Loucy (cell line): ENCODE measurements around the gene RILP.
"Not testable (repeated sequence)": the region's sequence is repeated elsewhere in the genome, so short reads cannot be mapped to it uniquely, and the experiment has no call there.

Experiments used
- H2AFZ ChIP-seq: fragments of 200-600 bp; sonication (generic); 2 replicates; pipeline ENCODE4 v1.6.0; 2016; ENCODE audit warnings: antibody characterized with exemption, mild to moderate bottlenecking, low read length, moderate library complexity
- H3F3A ChIP-seq: fragments of 200-600 bp; 2 replicates; pipeline ENCODE4 v1.6.0; 2016; ENCODE audit warnings: antibody characterized with exemption, low read depth, mild to moderate bottlenecking
- H3K27me3 ChIP-seq: fragments of 200-600 bp; sonication (generic); 2 replicates; pipeline ENCODE4 v1.6.1; 2014; ENCODE audit warnings: low read length, mild to moderate bottlenecking; ENCODE audit not compliant: insufficient read depth, poor library complexity, severe bottlenecking
- H3K36me3 ChIP-seq: fragments of 200-600 bp; sonication (generic); 2 replicates; pipeline ENCODE4 v1.6.1; 2016; ENCODE audit warnings: low read length; ENCODE audit not compliant: insufficient read depth
- H3K4me1 ChIP-seq: fragments of 200-600 bp; sonication (generic); 2 replicates; pipeline ENCODE4 v1.5.1; 2014; ENCODE audit warnings: low read length, mild to moderate bottlenecking; ENCODE audit not compliant: insufficient read depth, poor library complexity, severe bottlenecking
- H3K4me2 ChIP-seq: fragments of 200-600 bp; sonication (generic); 2 replicates; pipeline ENCODE4 v1.6.0; 2014; ENCODE audit warnings: antibody characterized with exemption, low read length, low read depth, mild to moderate bottlenecking; ENCODE audit not compliant: poor library complexity, severe bottlenecking
- H3K4me3 ChIP-seq: fragments of 200-600 bp; sonication (generic); 2 replicates; pipeline ENCODE4 v1.5.1; 2014; ENCODE audit warnings: low read length, mild to moderate bottlenecking, mixed read lengths; ENCODE audit not compliant: poor library complexity, severe bottlenecking
- H3K79me2 ChIP-seq: fragments of 200-600 bp; sonication (generic); 2 replicates; pipeline ENCODE4 v1.6.1; 2014; ENCODE audit warnings: low read length; ENCODE audit not compliant: insufficient read depth
- H3K9ac ChIP-seq: fragments of 200-600 bp; sonication (generic); 2 replicates; pipeline ENCODE4 v1.6.0; 2014; ENCODE audit warnings: mild to moderate bottlenecking, low read depth, low read length, moderate library complexity; ENCODE audit not compliant: poor library complexity, severe bottlenecking
- H3K9me2 ChIP-seq: fragments of 200-600 bp; sonication (generic); replicated peaks from 2 replicates; pipeline ENCODE4 v1.6.1; 2016; ENCODE audit warnings: low read depth, low read length, mixed read lengths
- H3K9me3 ChIP-seq: fragments of 200-600 bp; sonication (generic); 2 replicates; pipeline ENCODE4 v1.6.1; 2014; ENCODE audit warnings: mild to moderate bottlenecking, antibody characterized with exemption, low read length, low read depth; ENCODE audit not compliant: insufficient read depth
- H4K20me1 ChIP-seq: fragments of 200-600 bp; sonication (generic); 2 replicates; pipeline ENCODE4 v1.6.0; 2014; ENCODE audit warnings: antibody characterized with exemption, low read length, mild to moderate bottlenecking; ENCODE audit not compliant: insufficient read depth, poor library complexity, severe bottlenecking
- CTCF ChIP-seq: fragments of 200-600 bp; sonication (generic); conservative IDR thresholded peaks from 2 replicates; pipeline ENCODE4 v1.5.1; 2014; ENCODE audit warnings: mild to moderate bottlenecking, antibody characterized with exemption, low read length
- EZH2phosphoT487 ChIP-seq: fragments of 200-600 bp; IDR thresholded peaks from 2 replicates; pipeline ENCODE4 v1.6.1; 2018; ENCODE audit warnings: antibody characterized with exemption, mild to moderate bottlenecking, moderate library complexity, borderline replicate concordance

RILP gene

GRCh38 chr17:1693339-1693738 is 43.7 kb upstream of the RILP start:
- Histone ChIP-seq H3K36me3 (no peaks in the 10 kb centered on the region), H3K4me1 (no peaks in the 10 kb centered on the region), H4K20me1 (no peaks in the 10 kb centered on the region), H3K9me3 (no peaks in the 10 kb centered on the region), H2AFZ (no peak overlapping the region), H3K27me3 (no peaks in the 10 kb centered on the region), H3K79me2 (no peaks in the 10 kb centered on the region), H3K4me2 (no peak overlapping the region), H3F3A (no peaks in the 10 kb centered on the region), H3K4me3 (no peak overlapping the region), H3K9ac (no peak overlapping the region), H3K9me2 (no peaks in the 10 kb centered on the region)
- TF ChIP-seq EZH2phosphoT487 (no peak), CTCF (no peak)

GRCh38 chr17:1690544-1691221 is 41.0 kb upstream of the RILP start:
- Histone ChIP-seq H3F3A (no peaks in the 10 kb centered on the region), H3K36me3 (no peaks in the 10 kb centered on the region), H3K4me1 (no peaks in the 10 kb centered on the region), H4K20me1 (no peaks in the 10 kb centered on the region), H3K9me2 (no peaks in the 10 kb centered on the region), H3K9me3 (no peaks in the 10 kb centered on the region), H3K4me2 (no peak overlapping the region), H3K27me3 (no peaks in the 10 kb centered on the region), H3K79me2 (no peaks in the 10 kb centered on the region), H2AFZ (no peak overlapping the region), H3K4me3 (no peak overlapping the region), H3K9ac (no peak overlapping the region)
- TF ChIP-seq CTCF (no peak), EZH2phosphoT487 (no peak)

- Histone ChIP-seq H3K79me2 (peaks cover 12% of the 10 kb centered on the region), H4K20me1 (peaks cover 11% of the 10 kb centered on the region)
- not testable (repeated sequence) for H3K4me2 ChIP-seq, H3K4me3 ChIP-seq, H3K9ac ChIP-seq, H3K27me3 ChIP-seq, H3K4me1 ChIP-seq, H2AFZ ChIP-seq, H3F3A ChIP-seq, H3K36me3 ChIP-seq, H3K9me3 ChIP-seq, H3K9me2 ChIP-seq
Observed at GRCh38 chr17:1688405-1688804, 38.7 kb upstream of the RILP start.

- Histone ChIP-seq H3K9me3 (no peaks in the 10 kb centered on the region), H3K4me3 (no peak overlapping the region), H4K20me1 (peaks cover 33% of the 10 kb centered on the region), H3K27me3 (no peaks in the 10 kb centered on the region), H3F3A (no peaks in the 10 kb centered on the region), H3K4me1 (peaks cover 18% of the 10 kb centered on the region), H3K79me2 (peaks cover 35% of the 10 kb centered on the region), H2AFZ (no peak overlapping the region), H3K4me2 (no peak overlapping the region), H3K9me2 (no peaks in the 10 kb centered on the region), H3K9ac (no peak overlapping the region), H3K36me3 (peaks cover 11% of the 10 kb centered on the region; the same call in 1 of the 2 replicates)
- no peak for TF ChIP-seq CTCF
- no peak for TF ChIP-seq EZH2phosphoT487
Observed at GRCh38 chr17:1686086-1686485, 36.4 kb upstream of the RILP start.
